Kidney epithelial cell (primary cell): ENCODE measurements around the gene FAM193B. TPM values are rescaled to one million over a fixed set of nuclear protein-coding genes. Genes with fewer than 3 reads are reported as not detected.

Experiments
- DNase-seq: peaks from one replicate; pipeline ENCODE4 v3.0.0-alpha.2; 2010; ENCODE audit warnings: low read depth
- H3K27me3 ChIP-seq: 2 replicates; pipeline ENCODE4 v1.6.0; 2011; ENCODE audit warnings: low read length; ENCODE audit not compliant: control insufficient read depth, insufficient read depth
- H3K36me3 ChIP-seq: 2 replicates; pipeline ENCODE4 v1.5.1; 2011; ENCODE audit warnings: low read length; ENCODE audit not compliant: control insufficient read depth, insufficient read depth
- H3K4me3 ChIP-seq: 2 replicates; pipeline ENCODE4 v1.5.1; 2011; ENCODE audit warnings: low read depth, mild to moderate bottlenecking, control low read depth, low read length
- total RNA-seq: library from RNA; depleted of rRNA; stranded (reverse); fragments of >200 nt; gene quantifications from 2 replicates; pipeline ENCODE4 v1.2.3, GENCODE V29; 2015
- TF ChIP-seq, protein P1 (sequence below): IDR thresholded peaks from 2 replicates; pipeline ENCODE4 v1.5.1; 2011; ENCODE audit warnings: mild to moderate bottlenecking, moderate library complexity, low read length, control low read depth, inconsistent platforms; ENCODE audit not compliant: insufficient read depth, poor library complexity, severe bottlenecking

FAM193B gene
- total RNA-seq, 1 donor from 2014 or later, result 29.5 TPM

- DNase-seq, result no peak
- Histone ChIP-seq H3K4me3 (no peak overlapping the region), H3K27me3 (no peaks in the 10 kb centered on the region), H3K36me3 (peaks cover 3% of the 10 kb centered on the region)
- TF ChIP-seq, protein P1, sequence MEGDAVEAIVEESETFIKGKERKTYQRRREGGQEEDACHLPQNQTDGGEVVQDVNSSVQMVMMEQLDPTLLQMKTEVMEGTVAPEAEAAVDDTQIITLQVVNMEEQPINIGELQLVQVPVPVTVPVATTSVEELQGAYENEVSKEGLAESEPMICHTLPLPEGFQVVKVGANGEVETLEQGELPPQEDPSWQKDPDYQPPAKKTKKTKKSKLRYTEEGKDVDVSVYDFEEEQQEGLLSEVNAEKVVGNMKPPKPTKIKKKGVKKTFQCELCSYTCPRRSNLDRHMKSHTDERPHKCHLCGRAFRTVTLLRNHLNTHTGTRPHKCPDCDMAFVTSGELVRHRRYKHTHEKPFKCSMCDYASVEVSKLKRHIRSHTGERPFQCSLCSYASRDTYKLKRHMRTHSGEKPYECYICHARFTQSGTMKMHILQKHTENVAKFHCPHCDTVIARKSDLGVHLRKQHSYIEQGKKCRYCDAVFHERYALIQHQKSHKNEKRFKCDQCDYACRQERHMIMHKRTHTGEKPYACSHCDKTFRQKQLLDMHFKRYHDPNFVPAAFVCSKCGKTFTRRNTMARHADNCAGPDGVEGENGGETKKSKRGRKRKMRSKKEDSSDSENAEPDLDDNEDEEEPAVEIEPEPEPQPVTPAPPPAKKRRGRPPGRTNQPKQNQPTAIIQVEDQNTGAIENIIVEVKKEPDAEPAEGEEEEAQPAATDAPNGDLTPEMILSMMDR, result no peak
These were observed 34.7 kb downstream of the FAM193B start for GRCh38 chr5:177519463-177520235.

GRCh38 chr5:177516601-177517568, 37.5 kb downstream of the FAM193B start, which contains the start of gene DDX41:
Gene DDX41, minus strand, starts transcription at chr5:177516961. Its CDS starts 16 bp downstream, at chr5:177516945.
- Histone ChIP-seq H3K36me3 (peaks cover 5% of the 10 kb centered on the region), H3K27me3 (no peaks in the 10 kb centered on the region), H3K4me3 (peak within 1 kb of the TSS; percentile 100)
- TF ChIP-seq, protein P1, result no peak
- peak; percentile 92 for DNase-seq

- H3K4me3 ChIP-seq, result no peak overlapping the region
- TF ChIP-seq, protein P1, result no peak
- H3K36me3 ChIP-seq, result peaks cover 5% of the 10 kb centered on the region
- DNase-seq, result no peak
- no peaks in the 10 kb centered on the region for H3K27me3 ChIP-seq
These were observed 38.8 kb downstream of the FAM193B start for GRCh38 chr5:177515580-177515979.

DNA sequence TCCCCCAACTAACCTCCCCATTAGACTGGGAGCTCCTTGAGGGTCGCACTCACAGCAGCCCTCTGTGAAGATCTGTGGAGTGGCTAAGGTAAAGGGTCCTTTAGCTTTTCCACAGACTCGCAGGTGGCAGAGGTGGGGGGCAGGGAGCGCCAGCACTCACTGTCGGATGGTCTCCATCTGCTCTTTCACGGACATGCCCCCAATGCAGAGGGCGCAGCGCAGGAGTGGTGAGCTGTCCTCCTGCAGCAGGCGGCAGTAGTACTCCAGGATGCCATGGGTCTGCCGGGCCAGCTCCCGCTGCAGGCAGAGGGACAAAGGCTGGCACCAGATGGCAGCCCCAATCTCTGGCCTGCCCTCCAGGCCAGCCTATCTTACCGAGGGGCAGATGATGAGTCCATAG, 39.8 kb downstream of the FAM193B start:
- TF ChIP-seq, protein P1, result no peak
- Histone ChIP-seq H3K4me3 (no peak overlapping the region), H3K27me3 (no peaks in the 10 kb centered on the region), H3K36me3 (peaks cover 4% of the 10 kb centered on the region)
- no peak for DNase-seq

GRCh38 chr5:177513500-177513899, 40.9 kb downstream of the FAM193B start:
- peaks cover 3% of the 10 kb centered on the region for H3K36me3 ChIP-seq

More at GRCh38 chr5:177513500-177513899, 40.9 kb downstream of the FAM193B start:
- Histone ChIP-seq H3K4me3 (no peak overlapping the region), H3K27me3 (no peaks in the 10 kb centered on the region)
- TF ChIP-seq, protein P1, result no peak
- no peak for DNase-seq
